Activated CD4-positive, alpha-beta memory T cell treated with anti-CD3 and anti-CD28 coated beads, Interleukin-2, amount 10 ng/mL, durations not matched to agents 7 days and 5 days (primary cell): Measurements from ENCODE around the gene CRIM1. TPM values are rescaled to one million over a fixed set of nuclear protein-coding genes. Genes with fewer than 3 reads are reported as not detected.
A peak's percentile ranks its signal among the peaks of the same experiment; 100 is the strongest.
"Not testable (repeated sequence)": the region's sequence is repeated elsewhere in the genome, so short reads cannot be mapped to it uniquely, and the experiment has no call there.

Source experiments
- CTCF ChIA-PET: fragments of 350-600 bp; sonication (Branson Sonifier 250); formaldehyde crosslinking; loops from one replicate; lab custom pipeline; 2021; ENCODE audit warnings: antibody characterized with exemption, inconsistent platforms; lab: Charles Lee
- POLR2A ChIA-PET: fragments of 350-600 bp; sonication (Branson Sonifier 250); formaldehyde crosslinking; loops from one replicate; lab custom pipeline; 2021; ENCODE audit warnings: antibody characterized with exemption; lab: Charles Lee
- DNase-seq: peaks from one replicate; pipeline ENCODE4 v3.0.0-alpha.2; 2020
- H3K27ac Mint-ChIP-seq: one replicate; pipeline ENCODE4 v1.8.0; 2021; ENCODE audit warnings: mild to moderate bottlenecking, mixed read lengths
- H3K27me3 Mint-ChIP-seq: one replicate; pipeline ENCODE4 v1.8.0; 2021; ENCODE audit warnings: mixed read lengths
- H3K36me3 Mint-ChIP-seq: one replicate; pipeline ENCODE4 v1.8.0; 2021; ENCODE audit warnings: low read depth, mixed read lengths
- H3K4me1 Mint-ChIP-seq: one replicate; pipeline ENCODE4 v1.8.0; 2021; ENCODE audit warnings: mixed read lengths
- H3K4me3 Mint-ChIP-seq: one replicate; pipeline ENCODE4 v1.8.0; 2021; ENCODE audit warnings: mild to moderate bottlenecking, mixed read lengths
- H3K9me3 Mint-ChIP-seq: one replicate; pipeline ENCODE4 v1.8.0; 2021; ENCODE audit warnings: mixed read lengths
- total RNA-seq, 2 experiments: library from RNA; stranded (reverse); gene quantifications; one replicate each; pipeline ENCODE4 v1.2.3, GENCODE V29; 2021

Gene CRIM1, protein sequence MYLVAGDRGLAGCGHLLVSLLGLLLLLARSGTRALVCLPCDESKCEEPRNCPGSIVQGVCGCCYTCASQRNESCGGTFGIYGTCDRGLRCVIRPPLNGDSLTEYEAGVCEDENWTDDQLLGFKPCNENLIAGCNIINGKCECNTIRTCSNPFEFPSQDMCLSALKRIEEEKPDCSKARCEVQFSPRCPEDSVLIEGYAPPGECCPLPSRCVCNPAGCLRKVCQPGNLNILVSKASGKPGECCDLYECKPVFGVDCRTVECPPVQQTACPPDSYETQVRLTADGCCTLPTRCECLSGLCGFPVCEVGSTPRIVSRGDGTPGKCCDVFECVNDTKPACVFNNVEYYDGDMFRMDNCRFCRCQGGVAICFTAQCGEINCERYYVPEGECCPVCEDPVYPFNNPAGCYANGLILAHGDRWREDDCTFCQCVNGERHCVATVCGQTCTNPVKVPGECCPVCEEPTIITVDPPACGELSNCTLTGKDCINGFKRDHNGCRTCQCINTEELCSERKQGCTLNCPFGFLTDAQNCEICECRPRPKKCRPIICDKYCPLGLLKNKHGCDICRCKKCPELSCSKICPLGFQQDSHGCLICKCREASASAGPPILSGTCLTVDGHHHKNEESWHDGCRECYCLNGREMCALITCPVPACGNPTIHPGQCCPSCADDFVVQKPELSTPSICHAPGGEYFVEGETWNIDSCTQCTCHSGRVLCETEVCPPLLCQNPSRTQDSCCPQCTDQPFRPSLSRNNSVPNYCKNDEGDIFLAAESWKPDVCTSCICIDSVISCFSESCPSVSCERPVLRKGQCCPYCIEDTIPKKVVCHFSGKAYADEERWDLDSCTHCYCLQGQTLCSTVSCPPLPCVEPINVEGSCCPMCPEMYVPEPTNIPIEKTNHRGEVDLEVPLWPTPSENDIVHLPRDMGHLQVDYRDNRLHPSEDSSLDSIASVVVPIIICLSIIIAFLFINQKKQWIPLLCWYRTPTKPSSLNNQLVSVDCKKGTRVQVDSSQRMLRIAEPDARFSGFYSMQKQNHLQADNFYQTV
- total RNA-seq: 1 to 10 TPM; 5.4 to 6.6 TPM

DNA sequence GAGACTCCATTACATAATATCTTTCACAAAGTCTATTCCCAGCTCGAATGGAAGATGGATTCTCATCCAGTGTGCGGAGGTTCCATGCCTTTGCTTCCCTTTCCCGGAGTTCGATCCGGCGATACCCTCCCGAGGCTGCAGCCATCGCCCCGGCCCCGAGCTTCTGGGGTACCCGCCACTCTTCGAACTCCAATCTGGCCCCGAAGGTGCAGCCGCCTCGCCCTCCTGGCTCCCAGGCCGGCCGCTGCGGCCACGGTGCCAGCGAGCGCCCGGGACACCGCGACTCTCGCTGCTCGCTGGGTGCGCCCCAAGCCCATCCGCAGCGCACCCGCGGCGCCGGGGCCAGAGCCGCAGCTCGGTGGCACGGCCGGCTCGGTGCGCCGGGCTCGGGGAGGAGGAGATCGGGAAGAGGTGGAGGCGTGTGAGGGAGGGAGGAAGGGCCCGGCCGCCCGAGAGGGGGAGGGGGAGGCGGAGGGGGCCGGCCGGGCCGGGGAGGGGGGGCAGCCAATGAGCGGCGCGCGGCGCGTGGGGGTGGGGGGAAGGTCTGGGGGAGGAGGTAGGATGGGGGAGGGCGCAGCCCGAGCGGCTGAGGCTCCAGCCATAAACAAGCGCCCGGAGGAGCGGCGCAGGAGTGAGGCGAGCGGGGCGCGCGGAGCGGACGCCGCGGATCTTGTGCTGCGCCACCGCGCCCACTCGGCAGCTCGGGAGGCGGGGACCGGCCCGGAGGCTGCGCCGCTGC lies at the start of gene CRIM1:
CRIM1 (plus strand) TSS at position 628 of the 739 bp plus-strand sequence. CDS start 515 bp downstream, outside the sequence.
- peaks cover 33% of the 10 kb centered on the region for H3K4me1 Mint-ChIP-seq
- H3K27ac Mint-ChIP-seq: no peak within 1 kb of the TSS
- DNase-seq: peak; percentile 53
- no peaks in the 10 kb centered on the region for H3K36me3 Mint-ChIP-seq
- H3K9me3 Mint-ChIP-seq: no peaks in the 10 kb centered on the region
- peak within 1 kb of the TSS; percentile 70 for H3K4me3 Mint-ChIP-seq
- POLR2A ChIA-PET: interaction anchor here (1.3 to 2.0 kb wide), 2 partner anchors 114 to 208 kb away, joined by 3 to 6 read pairs; no protein-coding TSS in a partner anchor
- H3K27me3 Mint-ChIP-seq: peaks cover 58% of the 10 kb centered on the region
- CTCF ChIA-PET: interaction anchor here (1.6 to 3.8 kb wide), 2 partner anchors 20 to 310 kb away, joined by 3 to 25 read pairs; no protein-coding TSS in a partner anchor

DNA sequence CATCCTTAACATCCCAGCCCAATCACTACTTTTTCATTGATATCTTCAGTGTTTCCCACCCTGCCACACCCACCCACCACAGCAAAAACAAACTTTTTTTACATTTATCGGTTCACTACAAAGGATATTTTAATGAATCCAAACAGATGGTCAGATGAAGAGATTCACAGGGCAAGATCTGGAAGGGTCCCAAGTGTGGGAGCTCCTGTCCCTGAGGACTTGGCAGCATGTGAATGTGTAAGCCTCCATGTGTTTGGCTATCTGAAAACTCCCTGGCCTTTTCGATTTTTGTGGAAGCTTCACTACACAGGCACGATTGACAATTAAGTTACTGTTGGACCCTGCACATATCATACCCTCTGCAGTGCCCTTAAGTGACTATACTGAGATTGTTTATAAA lies 48.1 kb upstream of the CRIM1 start:
- peaks cover 3% of the 10 kb centered on the region for H3K36me3 Mint-ChIP-seq
- no peak overlapping the region for H3K27ac Mint-ChIP-seq
- ChIA-PET CTCF (no interaction called here), POLR2A (no interaction called here)
- no peak overlapping the region for H3K4me3 Mint-ChIP-seq
- H3K9me3 Mint-ChIP-seq: peaks cover 7% of the 10 kb centered on the region
- DNase-seq: no peak
- H3K27me3 Mint-ChIP-seq: peaks cover 2% of the 10 kb centered on the region
- H3K4me1 Mint-ChIP-seq: peaks cover 22% of the 10 kb centered on the region

DNA sequence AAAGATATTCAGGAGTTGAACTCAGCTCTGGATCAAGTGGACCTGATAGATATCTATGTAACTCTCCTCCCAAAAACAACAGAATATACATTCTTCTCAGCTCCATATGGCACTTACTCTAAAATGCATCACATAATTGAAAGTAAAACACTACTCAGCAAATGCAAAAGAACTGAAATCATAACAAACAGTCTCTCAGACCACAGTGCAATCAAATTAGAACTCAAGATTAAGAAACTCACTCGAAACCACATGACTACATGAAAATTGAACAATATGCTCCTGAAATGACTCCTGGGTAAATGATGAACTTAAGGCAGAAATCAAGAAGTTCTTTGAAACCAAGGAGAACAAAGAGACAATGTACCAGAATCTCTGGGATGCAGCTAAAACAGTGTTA lies 45.1 kb upstream of the CRIM1 start:
- H3K27ac Mint-ChIP-seq, CTCF ChIA-PET, H3K4me3 Mint-ChIP-seq, H3K27me3 Mint-ChIP-seq, DNase-seq: not testable (repeated sequence)
- peaks cover 11% of the 10 kb centered on the region for H3K36me3 Mint-ChIP-seq
- H3K4me1 Mint-ChIP-seq: peaks cover 25% of the 10 kb centered on the region
- H3K9me3 Mint-ChIP-seq: peaks cover 14% of the 10 kb centered on the region
- POLR2A ChIA-PET: interaction anchor here (0.9 kb wide), 1 partner anchor 164 kb away, joined by 3 read pairs; no protein-coding TSS in a partner anchor

DNA sequence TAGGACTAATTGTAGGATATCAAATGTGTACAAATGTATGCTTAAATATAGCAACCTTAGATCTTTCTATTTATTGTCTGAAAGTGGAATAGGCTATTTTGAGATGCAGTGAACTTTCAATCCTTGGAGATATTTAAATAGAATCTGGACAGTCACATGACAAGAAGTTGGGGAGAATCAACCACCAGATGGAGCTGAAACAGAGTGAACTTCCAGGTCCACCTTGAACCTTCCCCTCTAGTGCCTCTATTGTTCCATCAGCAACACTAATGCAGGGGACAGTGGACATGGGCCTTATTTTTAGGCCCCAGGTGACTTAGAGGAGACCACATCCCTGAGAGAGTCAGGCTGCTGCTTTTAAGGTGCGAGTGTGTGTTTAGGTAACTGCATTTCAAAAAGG lies 37.0 kb upstream of the CRIM1 start:
- DNase-seq: no peak
- ChIA-PET POLR2A (no interaction called here), CTCF (no interaction called here)
- peaks cover 2% of the 10 kb centered on the region for H3K36me3 Mint-ChIP-seq
- H3K27ac Mint-ChIP-seq: no peak overlapping the region
- H3K4me3 Mint-ChIP-seq: no peak overlapping the region
- no peaks in the 10 kb centered on the region for H3K4me1 Mint-ChIP-seq
- peaks cover 13% of the 10 kb centered on the region for H3K27me3 Mint-ChIP-seq
- H3K9me3 Mint-ChIP-seq: peaks cover 8% of the 10 kb centered on the region

DNA sequence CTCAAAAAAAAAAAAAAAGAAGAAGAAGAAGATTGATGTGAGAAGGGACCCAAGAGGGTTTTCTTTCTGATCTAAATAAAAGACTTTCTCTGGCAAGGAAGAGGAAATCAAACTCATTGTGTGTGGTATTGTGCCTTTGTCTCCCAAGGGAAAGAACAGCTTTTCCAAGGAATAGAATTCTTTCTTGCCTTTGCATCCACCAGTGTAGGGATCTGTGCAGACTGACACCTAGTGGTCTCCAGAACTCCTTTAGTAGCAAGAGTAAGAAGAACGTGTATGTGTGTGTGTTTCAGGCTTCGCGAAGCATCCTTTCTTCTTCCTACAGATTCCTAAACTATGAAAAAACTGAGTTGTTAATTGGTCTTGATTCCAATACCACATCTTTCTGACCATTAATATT lies 33.5 kb upstream of the CRIM1 start:
- Mint-ChIP-seq H3K4me3 (no peak overlapping the region), H3K27me3 (peaks cover 11% of the 10 kb centered on the region), H3K27ac (no peak overlapping the region), H3K36me3 (no peaks in the 10 kb centered on the region), H3K9me3 (peaks cover 2% of the 10 kb centered on the region), H3K4me1 (no peaks in the 10 kb centered on the region)
- no peak for DNase-seq
- ChIA-PET CTCF (interaction anchor here (0.8 kb wide), 1 partner anchor 13 kb away, joined by 3 read pairs; no protein-coding TSS in a partner anchor), POLR2A (no interaction called here)

DNA sequence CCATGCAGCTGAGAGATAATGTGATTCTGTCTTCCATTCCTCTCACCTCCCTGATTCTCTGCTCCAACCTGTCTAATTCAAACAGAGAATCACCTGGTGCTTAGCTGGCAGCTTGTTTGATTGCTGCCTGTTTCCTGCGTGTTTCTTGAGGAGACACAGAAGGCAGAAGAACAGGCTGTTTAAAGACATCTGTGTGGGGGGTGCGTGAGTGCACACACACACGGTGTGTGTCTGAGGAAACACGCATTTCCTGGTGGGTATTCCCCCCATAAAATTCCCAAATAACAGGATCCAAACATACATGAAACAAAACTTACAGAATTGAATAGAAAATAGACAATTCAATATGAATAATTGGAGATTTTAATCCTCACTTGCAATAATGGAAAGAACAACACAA lies 29.3 kb upstream of the CRIM1 start:
- H3K36me3 Mint-ChIP-seq: no peaks in the 10 kb centered on the region
- DNase-seq: no peak
- no peak overlapping the region for H3K4me3 Mint-ChIP-seq
- no peaks in the 10 kb centered on the region for H3K4me1 Mint-ChIP-seq
- H3K27me3 Mint-ChIP-seq: peaks cover 10% of the 10 kb centered on the region
- no peak overlapping the region for H3K27ac Mint-ChIP-seq
- ChIA-PET POLR2A (no interaction called here), CTCF (no interaction called here)
- no peaks in the 10 kb centered on the region for H3K9me3 Mint-ChIP-seq

DNA sequence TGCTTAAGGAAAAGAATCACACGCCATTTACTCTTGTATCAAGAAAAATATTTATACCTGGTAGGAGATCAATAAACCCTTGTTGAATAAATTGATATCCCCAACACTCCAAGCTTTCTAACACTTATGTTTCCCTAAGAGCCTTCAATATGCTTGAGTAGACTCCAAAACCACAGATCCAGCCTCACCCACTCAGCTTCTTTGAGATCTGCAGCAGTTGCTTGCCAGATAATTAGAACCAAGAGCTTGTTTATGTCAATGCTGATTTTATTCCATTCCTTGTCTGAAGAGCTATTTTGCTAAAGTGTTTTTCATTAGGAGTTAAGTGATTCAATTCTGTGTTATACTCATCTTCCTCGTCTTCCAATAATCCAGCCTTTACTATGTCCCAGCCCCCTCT lies 26.3 kb upstream of the CRIM1 start:
- DNase-seq: no peak
- ChIA-PET POLR2A (interaction anchor here (1.6 kb wide), 1 partner anchor 182 kb away, joined by 3 read pairs; no protein-coding TSS in a partner anchor), CTCF (no interaction called here)
- no peak overlapping the region for H3K27ac Mint-ChIP-seq
- H3K4me1 Mint-ChIP-seq: peaks cover 9% of the 10 kb centered on the region
- no peaks in the 10 kb centered on the region for H3K36me3 Mint-ChIP-seq
- H3K4me3 Mint-ChIP-seq: no peak overlapping the region
- H3K27me3 Mint-ChIP-seq: peaks cover 5% of the 10 kb centered on the region
- no peaks in the 10 kb centered on the region for H3K9me3 Mint-ChIP-seq

DNA sequence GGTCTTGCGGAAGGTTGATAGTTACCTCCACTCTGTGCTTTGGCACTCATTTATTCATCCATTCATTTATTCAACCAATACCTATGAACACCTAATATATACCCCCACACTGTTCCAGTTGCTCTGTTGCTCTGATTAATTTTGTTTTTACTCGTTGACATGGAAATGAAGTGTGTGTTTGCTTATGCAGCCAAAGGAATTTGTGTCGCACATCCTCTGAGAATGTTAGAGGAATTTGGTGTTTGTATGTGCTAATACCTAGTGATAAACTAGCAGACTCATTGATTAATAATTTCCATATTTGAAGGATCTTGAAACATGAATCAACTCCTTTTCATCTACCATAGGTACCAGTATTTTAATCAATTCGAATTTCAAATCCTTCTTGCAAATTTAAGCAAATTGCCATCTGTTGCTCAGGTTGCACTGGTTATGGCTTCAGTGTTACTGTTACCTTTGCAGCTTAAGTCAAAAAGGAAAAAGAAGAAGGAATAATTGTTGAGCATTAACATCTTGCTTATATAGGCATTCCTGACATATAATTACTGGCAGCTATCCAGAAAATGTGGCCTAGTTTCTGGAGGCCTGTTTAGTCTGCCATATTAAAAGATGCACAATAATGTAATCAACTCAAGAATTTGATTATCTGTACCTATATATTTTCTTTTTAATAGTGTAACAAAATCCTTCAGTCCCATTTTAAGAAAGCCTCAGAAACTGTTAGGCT lies 25.7 kb upstream of the CRIM1 start:
- peaks cover 5% of the 10 kb centered on the region for H3K27me3 Mint-ChIP-seq
- H3K27ac Mint-ChIP-seq: no peak overlapping the region
- H3K4me3 Mint-ChIP-seq: no peak overlapping the region
- H3K9me3 Mint-ChIP-seq: no peaks in the 10 kb centered on the region
- no peak for DNase-seq
- POLR2A ChIA-PET: interaction anchor here (1.6 kb wide), 1 partner anchor 183 kb away, joined by 3 read pairs; no protein-coding TSS in a partner anchor
- peaks cover 9% of the 10 kb centered on the region for H3K4me1 Mint-ChIP-seq
- no peaks in the 10 kb centered on the region for H3K36me3 Mint-ChIP-seq
- CTCF ChIA-PET: no interaction called here

DNA sequence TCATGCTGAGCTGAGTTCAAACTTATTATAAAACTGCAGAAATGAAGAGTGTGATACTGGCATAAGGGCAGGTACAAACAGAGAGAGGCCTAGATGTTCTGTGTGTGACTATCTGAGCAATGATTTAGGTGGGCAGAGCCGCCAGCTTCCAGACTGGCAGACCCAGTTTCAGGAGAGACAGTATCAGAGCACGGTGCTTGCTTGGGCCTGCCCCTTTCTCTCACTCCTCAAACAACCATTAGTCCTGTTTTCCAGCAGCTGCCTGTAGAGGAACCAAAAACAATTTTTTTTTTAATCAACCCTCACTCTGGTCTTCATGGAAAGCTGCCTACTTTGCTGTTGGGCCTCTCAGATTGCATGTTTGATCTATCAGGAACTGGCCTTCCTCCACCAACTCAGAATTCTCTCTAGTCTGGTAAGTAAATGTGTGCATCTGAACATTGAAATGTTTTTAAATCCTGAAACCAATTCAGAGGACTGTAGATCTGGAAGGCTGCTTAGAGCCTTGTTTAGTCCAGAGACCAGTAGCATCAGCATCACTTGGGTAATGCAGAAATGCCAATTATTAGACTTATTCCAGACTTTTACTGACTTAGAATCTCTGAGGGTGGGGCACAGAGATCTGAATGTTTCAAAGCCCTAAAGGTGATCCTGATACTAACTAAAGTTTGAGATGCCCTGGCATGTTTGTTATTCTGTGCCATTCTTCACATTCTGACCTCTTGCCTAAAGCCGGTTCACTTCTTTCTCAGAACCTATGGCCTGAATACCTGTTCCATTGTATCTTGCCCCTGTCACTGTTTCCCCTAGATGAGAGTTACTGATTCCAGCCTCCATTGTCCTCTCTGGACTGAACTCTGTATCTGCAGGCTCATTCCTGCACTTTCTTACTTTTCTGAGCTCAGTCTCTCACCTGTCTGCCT lies 24.8 kb upstream of the CRIM1 start:
- no peaks in the 10 kb centered on the region for H3K36me3 Mint-ChIP-seq
- peaks cover 10% of the 10 kb centered on the region for H3K4me1 Mint-ChIP-seq
- no peak overlapping the region for H3K27ac Mint-ChIP-seq
- peaks cover 11% of the 10 kb centered on the region for H3K27me3 Mint-ChIP-seq
- CTCF ChIA-PET: no interaction called here
- no peak for DNase-seq
- H3K4me3 Mint-ChIP-seq: no peak overlapping the region
- no peaks in the 10 kb centered on the region for H3K9me3 Mint-ChIP-seq
- POLR2A ChIA-PET: no interaction called here

DNA sequence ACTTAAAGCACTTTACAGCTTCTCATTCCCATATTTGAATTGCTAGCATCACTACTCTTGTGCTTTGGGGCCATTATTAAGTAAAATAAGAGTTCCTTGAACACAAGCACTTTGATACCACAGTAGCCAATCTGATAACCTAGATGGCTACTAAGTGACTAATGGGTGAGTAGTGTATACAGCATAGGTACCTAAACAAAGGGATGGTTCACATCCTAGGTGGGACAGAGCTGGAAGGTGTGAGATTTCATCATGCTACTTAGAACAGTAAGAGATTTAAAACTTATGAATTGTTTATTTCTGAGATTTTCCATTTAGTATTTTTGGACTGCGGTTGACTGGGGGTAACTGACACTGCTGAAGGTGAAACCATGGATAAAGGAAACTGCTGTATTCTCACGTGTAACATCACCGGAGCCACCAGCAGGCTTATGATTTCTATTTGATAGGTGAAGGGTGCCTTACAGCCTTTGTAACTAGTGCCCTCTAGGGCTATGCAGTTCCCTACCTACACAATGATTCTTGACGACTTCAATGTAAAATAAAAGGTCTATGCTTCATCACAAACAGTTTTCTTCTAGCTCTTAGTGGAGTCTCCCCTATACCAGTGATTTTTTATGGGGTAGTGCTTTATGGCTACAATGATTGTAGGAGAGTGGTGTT lies 22.1 kb upstream of the CRIM1 start:
- Mint-ChIP-seq H3K27ac (no peak overlapping the region), H3K36me3 (no peaks in the 10 kb centered on the region), H3K9me3 (no peaks in the 10 kb centered on the region), H3K27me3 (peaks cover 7% of the 10 kb centered on the region), H3K4me3 (no peak overlapping the region), H3K4me1 (peaks cover 22% of the 10 kb centered on the region)
- ChIA-PET POLR2A (no interaction called here), CTCF (interaction anchor here (1.4 kb wide), 1 partner anchor 186 kb away, joined by 3 read pairs; no protein-coding TSS in a partner anchor)
- DNase-seq: no peak

DNA sequence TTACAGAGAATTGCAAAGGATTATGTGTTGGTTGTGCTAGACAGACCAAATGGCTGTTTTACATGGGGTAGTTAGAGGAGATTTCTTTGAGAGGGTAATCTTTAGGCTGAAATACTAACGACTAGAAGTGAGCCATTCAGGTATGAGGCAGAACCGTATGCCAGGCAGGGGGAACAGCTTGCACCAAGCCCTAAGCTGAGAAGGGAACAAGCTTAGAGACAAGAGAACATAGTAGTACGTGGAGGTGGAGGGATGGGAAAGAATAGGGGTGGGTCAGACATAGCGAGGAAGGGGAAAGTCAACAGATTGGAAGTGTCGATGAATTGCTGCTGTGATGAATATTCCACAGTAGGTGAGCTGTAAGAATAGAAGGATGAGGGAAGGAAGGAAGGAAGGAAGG lies 20.0 kb upstream of the CRIM1 start:
- no peak overlapping the region for H3K4me3 Mint-ChIP-seq
- H3K4me1 Mint-ChIP-seq: peaks cover 25% of the 10 kb centered on the region
- H3K27ac Mint-ChIP-seq: no peak overlapping the region
- ChIA-PET CTCF (interaction anchor here (0.6 to 1.5 kb wide), 3 partner anchors 15 to 417 kb away, joined by 3 to 4 read pairs (median 3); partner anchors contain the start of gene CRIM1), POLR2A (no interaction called here)
- H3K27me3 Mint-ChIP-seq: peaks cover 7% of the 10 kb centered on the region
- H3K36me3 Mint-ChIP-seq: no peaks in the 10 kb centered on the region
- no peaks in the 10 kb centered on the region for H3K9me3 Mint-ChIP-seq
- no peak for DNase-seq
